PC-3 (cell line): ENCODE measurements around the gene SLC43A2. TPM values are rescaled to one million over a fixed set of nuclear protein-coding genes. Genes with fewer than 3 reads are reported as not detected.

ENCODE experiments used
- total RNA-seq: library from RNA; depleted of rRNA; stranded (reverse); fragments of >200 nt; gene quantifications from 2 replicates; pipeline ENCODE4 v1.2.3, GENCODE V29; 2014; rRNA removed

Gene SLC43A2
- total RNA-seq, 1 experiment from 2014 or later: 6.2 TPM

Other genes with a start within 250 kb of the SLC43A2 start
- gene YWHAE, start 228.6 kb downstream of the SLC43A2 start, total RNA-seq: 210 and 342 TPM in 2 replicates
- 41.8 and 49.4 TPM in 2 replicates for gene CRK, start 172.6 kb downstream of the SLC43A2 start, total RNA-seq
- gene MYO1C, start 136.1 kb downstream of the SLC43A2 start, total RNA-seq: 76.4 and 90.7 TPM in 2 replicates
- 46.4 and 52.6 TPM in 2 replicates for gene INPP5K, start 112.2 kb downstream of the SLC43A2 start, total RNA-seq
- gene PITPNA, start 66.0 kb downstream of the SLC43A2 start, total RNA-seq: 31.2 and 31.5 TPM in 2 replicates
- 0.73 and 0.81 TPM in 2 replicates for gene SCARF1, start 16.9 kb upstream of the SLC43A2 start, total RNA-seq
- gene RILP, start 21.0 kb upstream of the SLC43A2 start, total RNA-seq: 27.6 and 27.8 TPM in 2 replicates
- 103 and 126 TPM in 2 replicates for gene PRPF8, start 56.0 kb upstream of the SLC43A2 start, total RNA-seq
- gene TLCD2, start 81.5 kb upstream of the SLC43A2 start, total RNA-seq: 0.63 and 0.77 TPM in 2 replicates
- 14.6 and 16.4 TPM in 2 replicates for gene WDR81, start 95.9 kb upstream of the SLC43A2 start, total RNA-seq
- 2.2 and 2.5 TPM in 2 replicates for gene SERPINF2, start 114.0 kb upstream of the SLC43A2 start, total RNA-seq
- gene SERPINF1, start 133.2 kb upstream of the SLC43A2 start, total RNA-seq: 1.7 TPM in 1 of 2 replicates, not detected in the other
- 8.1 and 9.3 TPM in 2 replicates for gene SMYD4, start 201.1 kb upstream of the SLC43A2 start, total RNA-seq
- gene RPA1, start 201.2 kb upstream of the SLC43A2 start, total RNA-seq: 69.1 and 75.5 TPM in 2 replicates